ENCODE data around the gene HPCAL1. TPM values are rescaled to one million over a fixed set of nuclear protein-coding genes. Genes with fewer than 3 reads are reported as not detected.
"Not testable (repeated sequence)": the region's sequence is repeated elsewhere in the genome, so short reads cannot be mapped to it uniquely, and the experiment has no call there.

Gene HPCAL1
- total and polyA plus RNA-seq, 2 experiments from 2014 or later = 13.4 to 25.5 TPM

- Histone ChIP-seq H3K27me3 (no peaks in the 10 kb centered on the region), H3K4me1 (ENCODE audit: low read depth) (no peaks in the 10 kb centered on the region), H3K9me3 (ENCODE audit: low read depth) (no peaks in the 10 kb centered on the region), H3K4me3 (no peak overlapping the region), H3K36me3 (no peaks in the 10 kb centered on the region), H3K27ac (no peak overlapping the region)
- DNase-seq (ENCODE audit: low read depth in 1 of 2, low spot score in 1 of 2) = no peak
- no peak for TF ChIP-seq CTCF (IDR thresholded peaks at IDR 0.05; ENCODE audit: low read depth, low read length)
These were observed 151.2 kb downstream of the HPCAL1 start for GRCh38 chr2:10453905-10454298.

DNA sequence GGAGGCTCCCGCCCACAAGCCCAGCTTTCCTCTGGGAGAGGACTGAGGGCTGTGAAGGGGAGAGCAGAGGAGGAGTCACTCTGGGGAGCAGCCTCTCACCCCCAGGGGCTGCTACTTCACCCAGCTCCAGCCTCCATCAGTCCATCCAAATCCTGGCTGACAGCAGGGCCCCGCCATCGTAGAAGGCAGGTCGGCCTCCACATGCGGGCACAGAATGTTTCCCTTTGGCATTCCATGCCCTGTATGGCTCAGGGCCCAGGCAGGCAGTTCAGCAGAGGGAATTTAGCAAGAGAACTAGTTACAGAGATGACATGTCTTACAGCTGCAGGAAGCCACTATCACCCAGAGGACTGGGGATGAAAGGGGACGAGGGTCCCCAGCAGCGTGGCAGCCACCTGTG lies 151.8 kb downstream of the HPCAL1 start:
- Histone ChIP-seq H3K36me3 (no peaks in the 10 kb centered on the region), H3K27me3 (no peaks in the 10 kb centered on the region), H3K27ac (no peak overlapping the region), H3K4me3 (no peak overlapping the region), H3K4me1 (ENCODE audit: low read depth) (no peaks in the 10 kb centered on the region), H3K9me3 (ENCODE audit: low read depth) (no peaks in the 10 kb centered on the region)
- no peak for TF ChIP-seq CTCF (IDR thresholded peaks at IDR 0.05; ENCODE audit: low read depth, low read length)
- no peak for DNase-seq (ENCODE audit: low read depth in 1 of 2, low spot score in 1 of 2)

DNA sequence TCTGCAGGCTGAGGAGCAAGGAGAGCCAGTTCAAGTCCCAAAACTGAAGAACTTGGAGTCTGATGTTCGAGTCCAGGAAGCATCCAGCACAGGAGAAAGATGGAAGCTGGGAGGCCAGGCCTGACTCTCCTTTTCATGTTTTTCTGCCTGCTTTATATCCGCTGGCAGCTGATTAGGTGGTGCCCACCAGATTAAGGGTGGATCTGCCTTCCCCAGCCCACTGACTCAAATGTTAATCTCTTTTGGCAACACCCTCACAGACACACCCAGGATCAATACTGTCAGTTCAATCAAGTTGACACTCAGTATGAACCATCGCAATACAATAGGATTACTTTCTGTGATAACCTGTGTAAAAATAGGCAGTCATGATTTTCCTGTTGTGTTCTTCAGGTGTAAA lies 154.5 kb downstream of the HPCAL1 start:
- not testable (repeated sequence) for H3K36me3 ChIP-seq; H3K9me3 ChIP-seq (ENCODE audit: low read depth); H3K27ac ChIP-seq

DNA sequence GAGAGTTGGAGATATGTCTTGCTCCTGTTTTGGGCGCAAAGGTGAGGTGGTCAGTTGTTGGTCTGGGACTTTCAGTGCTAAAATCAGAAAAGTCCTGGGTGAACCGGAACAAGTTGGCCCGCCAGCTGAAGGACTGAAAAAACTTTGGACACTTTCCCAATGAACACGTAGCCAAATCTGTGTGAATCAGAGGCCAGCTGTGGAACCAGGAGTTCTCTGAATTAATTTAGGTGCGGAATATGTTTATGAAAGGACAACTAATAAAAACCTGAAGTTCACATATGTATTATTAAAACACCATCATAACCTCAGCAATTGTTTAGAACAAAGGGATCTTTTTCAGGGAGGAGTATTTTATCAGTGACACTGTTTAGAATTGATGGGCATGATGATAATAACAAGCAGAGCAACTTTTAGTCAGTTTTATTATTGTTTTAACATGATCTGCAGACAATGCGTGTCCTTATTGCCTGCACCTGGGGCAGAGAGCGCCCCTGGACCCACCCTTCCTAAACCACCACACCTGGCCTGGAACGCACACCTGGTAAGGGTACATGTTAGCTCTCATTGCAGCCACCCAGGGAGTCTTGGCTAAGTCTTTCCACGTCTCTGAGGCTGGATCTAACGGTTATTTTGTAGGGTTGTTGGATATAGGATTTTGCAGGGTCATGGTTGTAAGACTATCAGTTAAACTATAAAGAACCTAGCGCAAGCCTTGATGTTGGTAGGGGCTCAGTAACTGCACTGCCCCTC lies 155.3 kb downstream of the HPCAL1 start:
- TF ChIP-seq CTCF (IDR thresholded peaks at IDR 0.05; ENCODE audit: low read depth, low read length) = no peak

More for the DNA sequence above, 154.5 kb downstream of the HPCAL1 start:
- not testable (repeated sequence) for H3K4me3 ChIP-seq; DNase-seq (ENCODE audit: low read depth in 1 of 2, low spot score in 1 of 2); H3K27me3 ChIP-seq; H3K4me1 ChIP-seq (ENCODE audit: low read depth)

GRCh38 chr2:10460366-10460796 lies 157.7 kb downstream of the HPCAL1 start:
- H3K9me3 ChIP-seq (ENCODE audit: low read depth) = no peaks in the 10 kb centered on the region
- H3K27ac ChIP-seq = no peak overlapping the region
- no peaks in the 10 kb centered on the region for H3K36me3 ChIP-seq
- no peak for DNase-seq (ENCODE audit: low read depth in 1 of 2, low spot score in 1 of 2)
- H3K27me3 ChIP-seq = no peaks in the 10 kb centered on the region
- H3K4me1 ChIP-seq (ENCODE audit: low read depth) = no peaks in the 10 kb centered on the region
- no peak for TF ChIP-seq CTCF (IDR thresholded peaks at IDR 0.05; ENCODE audit: low read depth, low read length)
- no peak overlapping the region for H3K4me3 ChIP-seq

More for the DNA sequence above, 155.3 kb downstream of the HPCAL1 start:
- no peaks in the 10 kb centered on the region for H3K36me3 ChIP-seq
- no peak overlapping the region for H3K4me3 ChIP-seq
- no peaks in the 10 kb centered on the region for H3K27me3 ChIP-seq
- peak in 1 of 2 donors; percentile 74 for DNase-seq (ENCODE audit: low read depth in 1 of 2, low spot score in 1 of 2)
- no peak overlapping the region for H3K27ac ChIP-seq
- H3K9me3 ChIP-seq (ENCODE audit: low read depth) = no peaks in the 10 kb centered on the region
- no peaks in the 10 kb centered on the region for H3K4me1 ChIP-seq (ENCODE audit: low read depth)
